Inferior parietal cortex (tissue), 1 donor: ENCODE data around the gene CELA3A.
"Not testable (repeated sequence)": the region's sequence is repeated elsewhere in the genome, so short reads cannot be mapped to it uniquely, and the experiment has no call there.

Source experiments
- DNase-seq: peaks from one replicate; pipeline ENCODE4 v3.0.0-alpha.2; 2016; ENCODE audit errors: extremely low spot score

The CELA3A gene

DNA sequence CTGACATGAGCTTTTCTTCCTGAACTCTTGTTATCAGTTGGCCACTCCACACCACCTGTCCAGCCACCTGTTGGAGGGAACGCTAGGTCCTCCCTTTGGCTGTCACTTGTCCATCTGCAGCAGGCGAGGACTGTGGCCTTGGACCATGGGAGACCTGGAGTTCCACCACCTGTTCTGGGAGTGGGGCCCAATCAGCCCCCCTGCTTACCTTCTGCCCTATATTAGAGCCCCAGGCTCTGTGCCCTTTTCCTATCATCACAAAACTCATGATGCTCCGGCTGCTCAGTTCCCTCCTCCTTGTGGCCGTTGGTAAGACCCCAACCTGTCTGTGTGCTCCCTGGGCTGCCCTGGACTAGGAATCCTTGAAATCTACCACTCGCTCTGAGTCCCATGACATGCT, at the start of gene CELA3A:
TSS of gene CELA3A (plus strand) at position 249 of the 400 bp plus-strand sequence. CDS start at position 267, 18 bp downstream.
- DNase-seq: no peak

DNA sequence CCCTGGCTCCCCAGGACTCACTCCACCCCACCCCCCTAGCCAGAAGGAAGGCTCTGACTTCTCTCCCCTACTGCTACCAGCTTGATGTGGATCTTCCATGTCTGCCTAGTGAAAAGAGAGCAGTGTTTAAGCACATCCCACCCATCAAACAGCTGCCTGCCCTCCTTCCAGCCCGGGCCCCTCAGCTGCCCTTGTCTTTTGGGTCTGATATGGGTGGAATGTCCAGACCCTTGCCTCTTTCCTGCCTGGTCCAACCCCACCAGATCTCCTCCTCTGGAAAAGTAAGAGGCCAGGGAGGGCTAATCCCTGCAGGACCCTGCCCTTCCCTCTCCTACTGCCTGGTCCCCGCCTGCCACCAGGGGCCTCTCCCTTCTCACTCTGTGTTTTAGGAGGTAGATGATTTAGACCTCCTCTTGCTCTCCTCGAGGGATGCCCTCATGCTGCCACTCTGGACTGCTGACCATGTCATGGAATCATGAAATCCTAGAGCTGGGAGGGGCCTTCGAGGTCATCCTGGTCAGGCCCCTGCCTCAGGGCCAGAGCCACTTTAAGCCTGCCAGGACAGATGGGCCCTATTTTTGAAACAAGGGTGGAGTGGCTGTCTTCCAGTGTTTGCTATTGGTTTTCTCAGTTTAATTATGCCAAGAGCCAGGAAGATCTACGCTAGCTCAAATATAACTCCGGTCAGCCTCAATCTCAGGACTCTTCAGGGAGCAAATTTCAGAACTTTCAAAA, 48.5 kb upstream of the CELA3A start:
- no peak for DNase-seq

- no peak for DNase-seq
These were observed 46.4 kb upstream of the CELA3A start for GRCh38 chr1:21955058-21955457.

DNA sequence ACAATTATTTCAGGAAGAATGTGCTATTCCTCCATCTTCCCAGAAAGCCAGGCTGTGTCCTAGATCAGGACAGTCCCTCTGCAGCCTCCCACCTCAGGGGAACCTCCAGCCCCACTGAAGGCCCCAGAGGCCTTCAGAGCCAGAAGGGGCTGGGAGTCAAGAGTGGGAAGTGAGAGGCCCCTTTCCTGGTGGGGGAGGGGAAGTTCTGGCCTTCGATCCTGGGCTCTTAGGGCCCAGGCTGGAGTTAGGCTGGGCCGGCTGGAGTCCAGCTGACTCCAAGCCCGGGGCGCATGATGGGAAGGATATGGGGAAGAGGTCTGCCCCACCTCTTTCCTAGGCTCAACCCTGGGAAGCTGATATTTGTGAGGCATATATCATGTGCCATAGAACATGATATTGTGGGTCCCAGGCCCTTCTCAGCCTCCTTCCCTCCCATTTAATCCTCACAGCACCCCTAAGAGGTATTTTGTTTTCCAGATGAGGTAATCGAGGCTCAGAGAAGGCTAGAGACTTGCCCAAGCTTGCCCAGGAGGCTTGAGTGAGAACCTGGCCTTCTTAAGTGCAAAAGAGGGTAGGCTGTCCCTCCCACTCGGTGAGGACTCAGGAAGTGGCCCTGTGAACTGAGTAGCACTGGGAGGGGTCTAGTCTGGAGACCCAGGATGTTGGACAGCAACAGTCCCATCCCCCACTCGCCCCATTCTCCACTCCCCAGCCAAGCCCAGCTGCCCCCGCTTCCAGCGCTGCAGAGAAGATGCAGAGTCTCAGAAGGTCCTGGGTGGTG, 45.8 kb upstream of the CELA3A start:
- DNase-seq: no peak

GRCh38 chr1:21956720-21957552, 44.5 kb upstream of the CELA3A start:
- no peak for DNase-seq

- no peak for DNase-seq
These were observed 40.1 kb upstream of the CELA3A start for GRCh38 chr1:21961337-21961736.

- DNase-seq: no peak
These were observed 39.7 kb upstream of the CELA3A start for GRCh38 chr1:21961799-21962198.

GRCh38 chr1:21963477-21964217, 37.8 kb upstream of the CELA3A start:
- DNase-seq: peak; percentile 89

DNA sequence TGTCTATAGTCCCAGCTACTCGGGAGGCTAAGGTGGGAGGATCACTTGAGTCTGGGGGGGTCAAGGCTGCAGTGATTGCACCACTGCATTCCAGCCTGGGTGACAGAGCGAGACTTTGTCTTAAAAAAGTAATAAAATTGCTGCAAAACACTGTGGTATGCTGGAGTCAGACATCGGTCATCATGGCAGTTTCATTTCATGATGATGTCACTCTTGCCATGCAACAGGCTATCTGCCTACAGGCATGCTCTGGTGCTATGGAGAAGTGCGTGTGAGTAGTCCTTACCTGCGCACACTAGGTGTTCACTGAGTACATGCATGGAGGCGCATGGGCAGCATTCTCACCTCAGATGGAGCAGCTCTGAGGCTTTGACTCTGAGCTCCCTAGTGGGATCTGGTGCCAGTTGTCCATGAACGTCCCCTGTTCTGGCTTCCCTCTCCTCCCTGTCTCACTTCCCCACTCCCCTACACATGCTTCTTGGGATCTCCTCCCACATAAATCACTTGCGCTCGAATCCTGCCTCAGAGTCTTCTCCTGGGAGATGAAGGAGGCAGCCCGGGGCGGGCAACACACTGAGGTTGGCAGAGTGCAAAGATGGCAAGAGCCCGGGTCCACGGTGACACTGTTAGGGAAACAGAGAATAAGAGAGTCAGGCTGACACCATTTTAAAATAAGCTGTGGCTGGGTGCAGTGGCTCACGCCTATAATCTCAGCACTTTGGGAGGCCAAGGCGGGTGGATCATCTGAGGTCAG, 35.0 kb upstream of the CELA3A start:
- DNase-seq: no peak

DNA sequence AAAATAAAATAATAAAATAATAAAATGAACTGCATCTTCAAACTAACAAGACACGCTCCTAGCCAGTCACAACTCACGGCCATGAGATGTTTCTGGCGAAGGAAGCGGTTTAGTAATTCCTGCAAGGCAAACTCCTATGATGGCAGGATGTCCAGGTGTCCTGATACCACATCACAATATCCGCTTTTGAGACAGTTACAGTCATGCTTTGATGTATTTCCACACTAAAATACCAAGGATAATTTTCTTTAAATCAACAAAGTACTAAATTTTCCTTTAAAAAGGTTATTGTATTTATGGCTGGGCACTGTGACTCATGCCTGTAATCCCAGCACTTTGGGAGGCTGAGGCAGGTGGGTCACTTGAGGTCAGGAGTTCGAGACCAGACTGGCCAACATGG, 34.2 kb upstream of the CELA3A start:
- not testable (repeated sequence) for DNase-seq

GRCh38 chr1:21969066-21969465, 32.4 kb upstream of the CELA3A start:
- not testable (repeated sequence) for DNase-seq

DNA sequence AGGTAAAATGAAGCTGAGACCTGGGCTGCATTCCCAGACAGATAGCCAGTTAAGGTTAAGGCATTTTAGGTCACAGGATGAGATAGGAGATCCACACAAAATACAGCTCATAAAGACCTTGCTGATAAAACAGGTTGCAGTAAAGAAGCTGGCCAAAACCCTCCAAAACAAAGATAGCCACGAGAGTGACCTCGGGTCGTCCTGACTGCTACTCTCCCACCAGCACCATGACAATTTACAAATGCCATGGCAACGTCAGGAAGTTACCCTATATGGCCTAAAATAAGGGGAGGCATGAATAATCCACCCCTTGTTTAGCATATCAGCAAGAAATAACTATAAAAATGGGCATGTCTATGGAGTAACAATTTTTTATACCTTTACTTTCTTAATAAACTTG, 30.9 kb upstream of the CELA3A start:
- DNase-seq: not testable (repeated sequence)

- not testable (repeated sequence) for DNase-seq
These were observed 28.4 kb upstream of the CELA3A start for GRCh38 chr1:21972973-21973441.

DNA sequence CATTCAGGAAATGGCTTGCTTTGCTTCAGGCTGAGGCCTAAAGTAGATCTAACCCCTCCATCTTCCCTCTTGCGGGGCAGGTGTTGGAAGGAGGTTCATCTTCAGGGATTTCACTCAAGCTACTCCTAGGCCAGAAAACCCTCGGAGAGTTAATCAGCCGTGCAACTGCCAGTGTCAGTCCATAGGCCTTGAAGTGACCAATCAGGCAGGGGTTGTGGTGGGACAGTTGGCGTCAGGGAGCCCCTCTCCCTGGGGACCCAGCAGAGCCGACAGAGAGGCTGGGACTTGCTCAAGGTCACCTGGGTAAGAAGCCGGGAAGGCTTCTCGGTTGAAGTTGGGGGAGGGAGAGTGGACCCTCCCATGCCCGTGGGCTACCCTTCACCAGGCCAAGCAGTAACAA, 27.5 kb upstream of the CELA3A start:
- not testable (repeated sequence) for DNase-seq

- not testable (repeated sequence) for DNase-seq
These were observed 26.8 kb upstream of the CELA3A start for GRCh38 chr1:21974699-21975098.

GRCh38 chr1:21975296-21975695, 26.2 kb upstream of the CELA3A start:
- DNase-seq: not testable (repeated sequence)

DNA sequence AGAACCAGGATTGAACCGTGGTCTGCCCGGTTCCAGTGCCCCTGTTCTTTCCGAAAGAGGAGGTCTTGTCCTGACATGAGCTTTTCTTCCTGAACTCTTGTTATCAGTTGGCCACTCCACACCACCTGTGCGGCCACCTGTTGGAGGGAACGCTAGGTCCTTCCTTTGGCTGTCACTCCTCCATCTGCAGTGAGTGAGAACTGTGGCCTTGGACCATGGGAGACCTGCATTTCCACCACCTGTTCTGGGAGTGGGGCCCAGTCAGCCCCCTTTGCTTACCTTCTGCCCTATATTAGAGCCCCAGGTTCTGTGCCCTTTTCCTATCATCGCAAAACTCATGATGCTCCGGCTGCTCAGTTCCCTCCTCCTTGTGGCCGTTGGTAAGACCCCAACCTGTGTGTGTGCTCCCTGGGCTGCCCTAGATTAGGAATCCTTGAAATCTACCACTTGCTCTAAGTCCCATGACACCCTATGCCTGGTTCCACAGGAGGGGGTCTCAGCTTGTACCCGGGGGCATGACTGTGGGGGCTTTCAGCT, 24.7 kb upstream of the CELA3A start, which contains the start of gene CELA3B:
TSS of gene CELA3B (plus strand) at position 320 of the 537 bp plus-strand sequence. CDS start at position 338, 18 bp downstream.
- DNase-seq: not testable (repeated sequence)

- not testable (repeated sequence) for DNase-seq
These were observed 23.2 kb upstream of the CELA3A start for GRCh38 chr1:21978209-21978608.

DNA sequence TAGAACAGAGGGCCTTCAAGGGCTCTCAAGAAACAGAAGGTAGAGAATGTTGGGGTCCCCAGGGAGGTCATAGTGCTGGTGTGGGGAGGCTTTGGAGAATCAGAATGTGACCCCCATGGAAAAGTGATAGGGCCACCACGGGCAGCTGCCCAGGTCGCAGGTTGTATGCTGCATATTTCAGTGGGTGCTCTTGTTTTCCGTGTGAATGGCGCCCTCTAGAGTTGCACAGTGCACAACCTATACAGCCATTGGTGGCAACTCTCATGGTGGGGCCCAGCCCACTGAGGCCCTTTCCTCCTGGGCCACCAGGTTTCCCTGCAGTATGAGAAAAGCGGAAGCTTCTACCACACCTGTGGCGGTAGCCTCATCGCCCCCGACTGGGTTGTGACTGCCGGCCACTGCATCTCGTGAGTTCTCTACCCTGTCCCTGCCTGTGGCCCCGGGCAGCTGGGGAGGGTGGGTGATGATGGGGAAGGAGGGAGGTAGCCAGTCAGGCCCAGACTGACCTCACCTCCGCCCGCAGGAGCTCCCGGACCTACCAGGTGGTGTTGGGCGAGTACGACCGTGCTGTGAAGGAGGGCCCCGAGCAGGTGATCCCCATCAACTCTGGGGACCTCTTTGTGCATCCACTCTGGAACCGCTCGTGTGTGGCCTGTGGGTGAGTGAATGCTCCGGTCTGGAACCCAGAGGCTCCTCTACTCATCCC, 20.8 kb upstream of the CELA3A start:
- DNase-seq: not testable (repeated sequence)
